Effector CD4-positive, alpha-beta T cell (primary cell): ENCODE measurements around the gene FSTL4.

Source experiments
- DNase-seq: peaks from one replicate; pipeline ENCODE4 v3.0.0-alpha.2; 2020

The FSTL4 gene

GRCh38 chr5:133511653-133512235 lies 100.6 kb downstream of the FSTL4 start:
- no peak for DNase-seq

- no peak for DNase-seq
These were observed 101.6 kb downstream of the FSTL4 start for GRCh38 chr5:133510634-133511262.

GRCh38 chr5:133509742-133510079 lies 102.6 kb downstream of the FSTL4 start:
- DNase-seq, result no peak

- DNase-seq, result no peak
These were observed 103.2 kb downstream of the FSTL4 start for GRCh38 chr5:133508845-133509741.

- no peak for DNase-seq
These were observed 104.0 kb downstream of the FSTL4 start for GRCh38 chr5:133508331-133508730.

GRCh38 chr5:133506181-133506580 lies 106.2 kb downstream of the FSTL4 start:
- no peak for DNase-seq

GRCh38 chr5:133503511-133503910 lies 108.8 kb downstream of the FSTL4 start:
- DNase-seq, result no peak

- DNase-seq, result no peak
These were observed 112.4 kb downstream of the FSTL4 start for GRCh38 chr5:133499895-133500294.

GRCh38 chr5:133497608-133498348 lies 114.6 kb downstream of the FSTL4 start:
- DNase-seq, result no peak

GRCh38 chr5:133496631-133497030 lies 115.7 kb downstream of the FSTL4 start:
- no peak for DNase-seq

- DNase-seq, result no peak
These were observed 117.5 kb downstream of the FSTL4 start for GRCh38 chr5:133494923-133495246.

GRCh38 chr5:133494232-133494922 lies 118.0 kb downstream of the FSTL4 start:
- DNase-seq, result no peak

- DNase-seq, result no peak
These were observed 122.7 kb downstream of the FSTL4 start for GRCh38 chr5:133489632-133490031.

- no peak for DNase-seq
These were observed 125.2 kb downstream of the FSTL4 start for GRCh38 chr5:133487093-133487492.

GRCh38 chr5:133485468-133485867 lies 126.9 kb downstream of the FSTL4 start:
- no peak for DNase-seq

GRCh38 chr5:133483406-133484090 lies 128.8 kb downstream of the FSTL4 start:
- DNase-seq, result no peak

GRCh38 chr5:133482028-133482427 lies 130.3 kb downstream of the FSTL4 start:
- no peak for DNase-seq

GRCh38 chr5:133480866-133481265 lies 131.5 kb downstream of the FSTL4 start:
- DNase-seq, result no peak

- DNase-seq, result no peak
These were observed 132.0 kb downstream of the FSTL4 start for GRCh38 chr5:133480366-133480765.

- no peak for DNase-seq
These were observed 133.9 kb downstream of the FSTL4 start for GRCh38 chr5:133478199-133478985.

- no peak for DNase-seq
These were observed 136.4 kb downstream of the FSTL4 start for GRCh38 chr5:133475986-133476385.
